Naive thymus-derived CD8-positive, alpha-beta T cell (primary cell): ENCODE results near the gene SYT13. TPM values are rescaled to one million over a fixed set of nuclear protein-coding genes. Genes with fewer than 3 reads are reported as not detected.

Source experiments
- ATAC-seq, 2 donors: fragments of 150-1000 bp; cut with Tn5 transposase in 1 of 2; sonication (Bioruptor Pico), chemical (Tn5 transposase) in 1 of 2; 1 replicate in 1 of 2; 2 replicates in 1 of 2; pipeline ENCODE4 v1.10.0; 2021; ENCODE audit warnings: mild to moderate bottlenecking in 2 of 2, moderate library complexity in 2 of 2
- POLR2A ChIA-PET: fragments of 350-600 bp; sonication (Branson Sonifier 250); formaldehyde crosslinking; loops from one replicate; lab custom pipeline; 2021; ENCODE audit warnings: antibody characterized with exemption; lab: Charles Lee
- DNase-seq, 10 donors: peaks; one replicate each; pipeline versions ENCODE4 v3.0.0 to v3.0.0-alpha.2; 2020 to 2022
- H3K27ac Mint-ChIP-seq, 10 donors: one replicate each; pipeline ENCODE4 v1.8.0; 2020 to 2022; ENCODE audit warnings: mild to moderate bottlenecking in 10 of 10, mixed read lengths in 10 of 10, moderate library complexity in 4 of 10, inconsistent platforms in 1 of 10
- H3K27me3 Mint-ChIP-seq, 5 donors: one replicate each; pipeline ENCODE4 v1.8.0; 2021 to 2022; ENCODE audit warnings: mixed read lengths in 5 of 5
- H3K36me3 Mint-ChIP-seq, 3 donors: one replicate each; pipeline ENCODE4 v1.8.0; 2020 to 2022; ENCODE audit warnings: mixed read lengths in 3 of 3, mild to moderate bottlenecking in 2 of 3, inconsistent platforms in 1 of 3
- H3K4me1 Mint-ChIP-seq, 4 donors: one replicate each; pipeline ENCODE4 v1.8.0; 2021 to 2022; ENCODE audit warnings: mixed read lengths in 4 of 4
- H3K4me3 Mint-ChIP-seq, 10 donors: one replicate each; pipeline ENCODE4 v1.8.0; 2020 to 2022; ENCODE audit warnings: mild to moderate bottlenecking in 10 of 10, mixed read lengths in 10 of 10, moderate library complexity in 6 of 10, inconsistent platforms in 1 of 10
- H3K9me3 Mint-ChIP-seq, 9 donors: one replicate each; pipeline ENCODE4 v1.8.0; 2020 to 2022; ENCODE audit warnings: mixed read lengths in 9 of 9, mild to moderate bottlenecking in 3 of 9, inconsistent platforms in 1 of 9, moderate library complexity in 1 of 9
- polyA plus RNA-seq, 3 donors: library from polyadenylated mRNA; unstranded; fragments of 300-500 nt; fragmentation: Illumina TruSeq; gene quantifications; one replicate each; pipeline ENCODE4 v1.2.3, GENCODE V29; 2021
- total RNA-seq, 8 experiments: library from RNA in 2 of 8; stranded (reverse) in 2 of 8; gene quantifications; one replicate each; pipeline ENCODE4 v1.2.3 and lab custom pipeline; 2021 to 2026

The SYT13 gene, protein sequence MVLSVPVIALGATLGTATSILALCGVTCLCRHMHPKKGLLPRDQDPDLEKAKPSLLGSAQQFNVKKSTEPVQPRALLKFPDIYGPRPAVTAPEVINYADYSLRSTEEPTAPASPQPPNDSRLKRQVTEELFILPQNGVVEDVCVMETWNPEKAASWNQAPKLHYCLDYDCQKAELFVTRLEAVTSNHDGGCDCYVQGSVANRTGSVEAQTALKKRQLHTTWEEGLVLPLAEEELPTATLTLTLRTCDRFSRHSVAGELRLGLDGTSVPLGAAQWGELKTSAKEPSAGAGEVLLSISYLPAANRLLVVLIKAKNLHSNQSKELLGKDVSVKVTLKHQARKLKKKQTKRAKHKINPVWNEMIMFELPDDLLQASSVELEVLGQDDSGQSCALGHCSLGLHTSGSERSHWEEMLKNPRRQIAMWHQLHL
- total RNA-seq (not detected), polyA plus RNA-seq (not detected), total RNA-seq (lab: John Stamatoyannopoulos, UW) (0 reads per million in 6 experiments)

DNA sequence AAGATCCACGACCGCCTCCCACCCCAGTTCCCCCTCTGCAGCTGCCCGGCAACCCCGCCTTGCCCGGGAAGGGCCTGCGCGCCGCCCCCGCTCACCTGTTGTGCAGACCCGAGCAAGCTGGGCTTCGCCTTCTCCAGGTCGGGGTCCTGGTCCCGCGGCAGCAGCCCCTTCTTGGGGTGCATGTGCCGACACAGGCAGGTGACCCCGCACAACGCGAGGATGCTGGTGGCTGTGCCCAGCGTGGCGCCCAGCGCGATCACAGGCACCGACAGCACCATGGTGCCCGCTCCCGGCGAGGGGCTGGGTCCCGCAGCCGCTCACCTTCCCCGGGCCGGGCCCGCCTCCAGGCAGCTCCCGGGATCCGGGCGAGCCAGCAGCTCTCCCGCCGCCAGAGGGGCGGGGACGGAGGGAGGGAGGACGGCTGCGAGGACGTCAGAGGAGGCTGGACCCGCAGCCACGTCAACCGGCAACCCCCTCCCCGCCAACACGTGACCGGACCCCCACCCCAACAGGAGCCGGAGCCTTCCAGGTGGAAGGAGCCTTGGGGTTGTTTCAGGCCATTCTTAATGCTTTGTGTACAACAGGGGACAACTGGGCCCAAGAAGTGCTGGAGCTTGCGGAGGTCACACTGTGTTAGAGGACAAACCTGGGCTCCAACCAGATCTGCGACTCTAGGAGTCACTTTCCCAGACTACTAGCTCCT is at the start of gene SYT13:
TSS of gene SYT13 (minus strand) at position 412 of the 703 bp plus-strand sequence. CDS start at position 278, 134 bp downstream.
- H3K27me3 Mint-ChIP-seq, result peaks cover 49 to 91% (median 67%) of the 10 kb centered on the region in 5 donors
- no peak within 1 kb of the TSS for H3K27ac Mint-ChIP-seq
- ATAC-seq (no peak), DNase-seq (peak in 1 of 10 donors; percentile 9)
- POLR2A ChIA-PET, result no interaction called here
- no peaks in the 10 kb centered on the region for H3K4me1 Mint-ChIP-seq
- H3K36me3 Mint-ChIP-seq, result no peaks in the 10 kb centered on the region
- H3K4me3 Mint-ChIP-seq, result peak within 1 kb of the TSS in 1 of 10 donors; percentile 48
- H3K9me3 Mint-ChIP-seq, result no peaks in the 10 kb centered on the region

DNA sequence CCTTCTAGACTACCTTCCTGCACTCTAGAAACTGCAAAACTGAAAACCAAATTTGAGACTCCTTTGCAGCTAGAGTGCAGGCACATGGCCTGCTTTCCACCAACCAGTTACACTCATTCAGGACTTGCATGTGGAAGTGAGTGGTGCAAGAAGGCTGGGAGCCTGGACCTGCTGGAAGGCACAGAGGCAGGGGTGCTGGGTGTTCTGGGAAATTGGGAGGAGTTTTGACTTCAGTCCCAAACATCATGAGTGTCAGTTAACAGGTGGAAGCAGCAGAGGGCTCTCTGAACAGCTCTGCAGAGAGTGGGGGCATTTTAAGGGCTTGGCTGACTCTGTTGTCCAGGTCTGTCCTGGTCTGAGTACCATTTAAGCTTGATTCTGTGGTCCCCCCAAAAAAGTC is 49.3 kb upstream of the SYT13 start:
- Mint-ChIP-seq H3K27me3 (peaks cover 7 to 31% (median 13%) of the 10 kb centered on the region in 5 donors), H3K4me1 (peaks cover 8 to 11% (median 8%) of the 10 kb centered on the region in 4 donors), H3K36me3 (no peaks in the 10 kb centered on the region), H3K4me3 (no peak overlapping the region), H3K9me3 (no peaks in the 10 kb centered on the region), H3K27ac (no peak overlapping the region)
- ATAC-seq (no peak), DNase-seq (no peak)
- POLR2A ChIA-PET, result no interaction called here

DNA sequence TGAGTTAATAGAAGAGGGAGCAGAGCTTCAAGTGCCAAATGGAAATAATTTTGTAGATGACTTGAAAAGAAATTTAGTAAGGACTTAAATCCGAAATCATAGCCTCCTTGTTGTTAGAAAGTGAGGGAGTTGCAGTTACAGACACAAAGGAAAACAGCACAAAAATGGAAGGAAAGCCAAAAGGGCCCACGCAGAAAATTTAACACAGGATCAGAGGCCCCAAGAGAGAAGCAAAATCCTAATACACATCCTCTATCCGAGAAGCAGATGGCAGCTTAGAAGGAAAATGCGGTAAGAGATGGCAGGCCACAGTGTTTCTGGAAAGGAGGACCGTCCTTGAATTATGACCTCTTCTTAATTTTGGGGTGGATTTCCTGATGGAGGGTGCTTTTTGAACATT is 48.7 kb upstream of the SYT13 start:
- H3K9me3 Mint-ChIP-seq, result no peaks in the 10 kb centered on the region
- peaks cover 3 to 5% (median 3%) of the 10 kb centered on the region in 4 donors for H3K4me1 Mint-ChIP-seq
- POLR2A ChIA-PET, result no interaction called here
- ATAC-seq, result no peak
- no peak overlapping the region for H3K27ac Mint-ChIP-seq
- DNase-seq, result no peak
- H3K27me3 Mint-ChIP-seq, result peaks cover 7 to 31% (median 13%) of the 10 kb centered on the region in 5 donors
- H3K36me3 Mint-ChIP-seq, result no peaks in the 10 kb centered on the region
- H3K4me3 Mint-ChIP-seq, result no peak overlapping the region

DNA sequence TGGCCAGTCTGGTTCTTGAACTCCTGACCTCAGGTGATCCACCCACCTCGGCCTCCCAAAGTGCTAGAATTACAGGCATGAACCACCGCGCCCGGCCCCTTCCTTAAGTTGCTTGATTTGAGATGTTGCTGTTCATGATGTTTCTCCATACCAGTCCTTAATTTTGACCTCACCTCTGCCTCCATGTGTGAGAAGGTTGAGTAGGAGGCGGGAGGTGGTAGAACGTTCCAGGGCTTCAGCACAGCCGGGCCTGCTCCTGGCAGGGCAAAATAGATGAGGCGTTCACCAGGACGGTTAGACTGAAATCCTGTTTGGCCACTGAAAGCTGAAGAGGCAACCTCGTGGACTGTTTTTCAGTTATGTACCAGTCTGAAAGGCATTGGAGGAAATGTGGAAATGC is 48.3 kb upstream of the SYT13 start:
- H3K27ac Mint-ChIP-seq, result no peak overlapping the region
- peaks cover 0 to 3% (median under 1%) of the 10 kb centered on the region in 4 donors for H3K4me1 Mint-ChIP-seq
- no peaks in the 10 kb centered on the region for H3K36me3 Mint-ChIP-seq
- H3K4me3 Mint-ChIP-seq, result no peak overlapping the region
- H3K27me3 Mint-ChIP-seq, result peaks cover 7 to 31% (median 14%) of the 10 kb centered on the region in 5 donors
- no peak for DNase-seq
- no peak for ATAC-seq
- no peaks in the 10 kb centered on the region for H3K9me3 Mint-ChIP-seq
- POLR2A ChIA-PET, result no interaction called here

DNA sequence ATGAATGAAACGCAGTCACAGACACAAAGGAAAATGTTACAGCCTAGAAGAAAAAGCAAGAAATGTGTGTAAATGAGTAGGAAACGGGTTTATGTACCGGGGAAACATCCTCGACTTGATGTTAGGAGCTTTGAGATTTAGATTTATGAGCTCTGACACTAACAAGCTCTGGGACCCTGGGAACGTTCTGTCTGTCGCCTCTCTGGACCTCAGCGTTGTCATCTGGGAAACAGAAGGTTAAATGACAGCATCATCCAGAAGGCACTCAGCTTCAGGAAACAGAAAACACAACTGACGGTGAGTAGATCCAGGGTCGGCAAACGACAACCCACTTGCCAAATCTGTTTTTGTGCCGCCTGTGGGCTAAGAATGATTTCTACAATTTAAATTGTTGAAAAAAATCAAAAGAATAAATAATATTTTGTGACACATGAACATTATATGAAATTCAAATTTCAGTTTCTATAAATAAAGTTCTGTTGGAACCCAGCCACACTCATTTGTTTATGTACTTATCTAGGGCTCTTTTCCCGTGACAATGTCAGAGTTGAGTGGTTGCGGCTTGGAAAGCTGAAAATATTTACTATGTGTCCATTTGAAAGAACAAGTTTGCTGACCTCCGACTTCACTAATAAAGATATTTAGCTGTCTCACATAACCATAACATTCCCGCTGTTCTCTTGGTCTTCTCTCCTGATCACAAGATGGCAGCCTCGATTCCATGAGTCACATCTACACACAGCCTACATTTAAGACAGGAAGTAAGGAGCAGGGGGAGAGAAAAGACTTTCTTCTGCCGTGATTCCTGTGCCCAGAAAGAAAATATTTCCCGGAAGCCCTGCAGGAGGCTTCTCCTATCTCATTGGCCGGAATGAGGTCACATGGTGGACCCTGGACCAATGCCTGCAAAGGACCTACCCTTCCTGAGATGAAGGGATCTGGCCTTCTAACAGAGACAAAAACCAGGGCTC is 47.1 kb upstream of the SYT13 start:
- ATAC-seq (no peak), DNase-seq (no peak)
- Mint-ChIP-seq H3K4me1 (peaks cover 0 to 3% (median 0%) of the 10 kb centered on the region in 4 donors), H3K9me3 (no peaks in the 10 kb centered on the region), H3K36me3 (no peaks in the 10 kb centered on the region), H3K27me3 (peaks cover 11 to 33% (median 15%) of the 10 kb centered on the region in 5 donors), H3K27ac (no peak overlapping the region), H3K4me3 (no peak overlapping the region)
- POLR2A ChIA-PET, result no interaction called here

DNA sequence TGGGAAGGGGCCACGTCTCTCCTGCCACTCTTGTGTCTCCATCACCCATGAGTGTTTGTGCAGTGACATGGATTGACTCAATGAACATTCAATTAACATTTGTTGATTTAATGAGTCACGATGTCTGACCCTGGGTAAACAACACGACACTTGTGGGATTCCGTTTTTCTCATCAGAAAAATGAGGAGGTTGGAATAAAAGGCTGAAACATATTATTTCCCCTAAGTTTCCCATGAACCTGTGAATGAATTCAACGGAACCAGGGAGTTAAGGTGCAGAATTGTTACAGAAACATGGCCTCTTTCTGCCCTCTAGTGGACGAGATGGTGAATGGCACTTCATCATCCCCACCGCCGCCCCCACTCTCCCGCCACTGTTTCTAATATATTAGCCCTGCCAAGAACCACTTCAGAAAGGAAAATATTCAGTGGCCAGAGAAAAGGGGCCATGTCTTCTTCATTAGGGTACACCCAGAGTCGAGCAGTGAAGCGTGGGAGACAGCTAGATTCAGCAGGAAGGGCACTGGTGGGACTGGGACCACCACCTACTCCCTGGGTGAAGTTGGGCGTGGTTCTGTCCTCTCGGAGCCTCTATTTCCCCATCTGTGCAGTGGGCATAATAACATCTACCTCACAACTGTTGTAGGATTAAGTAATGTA is 46.3 kb upstream of the SYT13 start:
- Mint-ChIP-seq H3K4me1 (peaks cover 0 to 3% (median 0%) of the 10 kb centered on the region in 4 donors), H3K4me3 (no peak overlapping the region), H3K9me3 (peaks cover 0 to under 1% (median 0%) of the 10 kb centered on the region in 9 donors), H3K36me3 (no peaks in the 10 kb centered on the region), H3K27me3 (peaks cover 10 to 36% (median 18%) of the 10 kb centered on the region in 5 donors), H3K27ac (peak overlapping the region in 1 of 10 donors; percentile 11)
- POLR2A ChIA-PET, result no interaction called here
- DNase-seq (peak in 9 of 10 donors; percentile 8 to 48 (median 26)), ATAC-seq (peak; percentile 42 to 64)

DNA sequence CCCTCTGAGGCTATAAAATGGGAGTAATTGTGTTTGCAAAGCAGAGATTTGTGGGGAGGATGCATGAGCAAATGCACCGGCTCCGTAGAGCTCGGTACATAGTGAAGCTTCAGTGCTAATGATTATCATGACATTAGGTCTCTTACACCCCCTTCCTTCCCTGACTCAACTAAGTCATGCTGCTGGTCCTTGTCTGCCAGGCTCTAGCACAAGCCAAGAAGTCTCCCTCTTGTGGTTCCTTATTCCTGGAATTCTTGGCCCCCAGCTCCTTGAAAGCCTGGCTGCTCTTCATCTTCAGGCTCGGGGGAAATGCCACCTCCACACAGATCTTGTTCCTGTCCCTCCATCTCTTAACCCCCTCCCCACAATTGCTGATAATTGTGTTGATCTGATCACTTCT is 45.7 kb upstream of the SYT13 start:
- POLR2A ChIA-PET, result no interaction called here
- H3K4me1 Mint-ChIP-seq, result peaks cover 0 to 3% (median 0%) of the 10 kb centered on the region in 4 donors
- H3K36me3 Mint-ChIP-seq, result peaks cover 0 to 1% (median 0%) of the 10 kb centered on the region in 3 donors
- H3K27ac Mint-ChIP-seq, result peak overlapping the region in 1 of 10 donors; percentile 24
- DNase-seq (no peak), ATAC-seq (no peak)
- H3K4me3 Mint-ChIP-seq, result no peak overlapping the region
- H3K9me3 Mint-ChIP-seq, result peaks cover 0 to 6% (median 0%) of the 10 kb centered on the region in 9 donors
- peaks cover 13 to 36% (median 20%) of the 10 kb centered on the region in 5 donors for H3K27me3 Mint-ChIP-seq

DNA sequence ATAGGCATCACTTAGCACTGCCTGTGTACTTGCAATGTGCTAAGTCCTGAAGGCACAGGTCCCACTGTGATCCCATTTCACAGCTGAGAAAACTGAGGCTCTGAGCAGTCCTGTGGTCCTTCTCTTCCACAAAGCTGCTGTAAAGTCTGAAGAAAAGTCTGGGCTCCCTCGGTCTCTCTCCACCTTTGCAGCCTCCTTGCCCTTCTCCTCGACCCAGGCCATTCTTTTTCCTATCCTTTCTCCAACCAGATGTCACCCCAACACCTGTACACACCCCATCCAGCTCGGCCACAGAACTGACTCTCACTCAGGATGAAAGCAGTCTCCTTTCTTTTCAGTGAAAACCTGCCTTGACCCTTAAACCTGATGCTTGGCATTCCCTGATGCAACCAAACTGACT is 42.6 kb upstream of the SYT13 start:
- Mint-ChIP-seq H3K4me3 (no peak overlapping the region), H3K27ac (no peak overlapping the region), H3K27me3 (peaks cover 16 to 32% (median 19%) of the 10 kb centered on the region in 5 donors)

DNA sequence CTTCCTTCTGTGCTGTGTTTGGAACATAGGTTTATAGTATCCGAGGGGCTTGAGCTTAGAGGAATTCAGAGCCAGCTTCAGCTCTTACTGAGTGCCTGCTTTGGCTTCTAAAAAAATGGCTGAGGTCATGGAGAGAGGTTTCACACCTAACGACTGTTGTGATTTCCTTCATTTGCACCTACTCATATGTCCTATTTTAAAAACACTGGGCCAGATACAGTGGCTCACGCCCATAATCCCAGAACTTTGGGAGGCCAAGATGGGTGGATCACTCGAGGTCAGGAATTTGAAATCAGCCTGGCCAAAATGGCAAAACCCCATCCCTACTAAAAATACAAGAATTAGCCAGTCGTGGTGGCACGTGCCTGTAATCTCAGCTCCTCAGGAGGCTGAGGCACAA is 38.3 kb upstream of the SYT13 start:
- no peak overlapping the region for H3K27ac Mint-ChIP-seq
- H3K4me3 Mint-ChIP-seq, result no peak overlapping the region
- DNase-seq (no peak), ATAC-seq (no peak)
- H3K36me3 Mint-ChIP-seq, result peaks cover 0 to 4% (median 0%) of the 10 kb centered on the region in 3 donors
- no peaks in the 10 kb centered on the region for H3K4me1 Mint-ChIP-seq
- H3K27me3 Mint-ChIP-seq, result peaks cover 13 to 38% (median 30%) of the 10 kb centered on the region in 5 donors
- H3K9me3 Mint-ChIP-seq, result peaks cover 0 to 8% (median 0%) of the 10 kb centered on the region in 9 donors
- POLR2A ChIA-PET, result no interaction called here

More for the DNA sequence above, 42.6 kb upstream of the SYT13 start:
- POLR2A ChIA-PET, result no interaction called here
- peaks cover 0 to 4% (median 0%) of the 10 kb centered on the region in 3 donors for H3K36me3 Mint-ChIP-seq
- ATAC-seq (no peak), DNase-seq (no peak)
- H3K9me3 Mint-ChIP-seq, result peaks cover 0 to 8% (median 0%) of the 10 kb centered on the region in 9 donors
- peaks cover 0 to 3% (median 0%) of the 10 kb centered on the region in 4 donors for H3K4me1 Mint-ChIP-seq

DNA sequence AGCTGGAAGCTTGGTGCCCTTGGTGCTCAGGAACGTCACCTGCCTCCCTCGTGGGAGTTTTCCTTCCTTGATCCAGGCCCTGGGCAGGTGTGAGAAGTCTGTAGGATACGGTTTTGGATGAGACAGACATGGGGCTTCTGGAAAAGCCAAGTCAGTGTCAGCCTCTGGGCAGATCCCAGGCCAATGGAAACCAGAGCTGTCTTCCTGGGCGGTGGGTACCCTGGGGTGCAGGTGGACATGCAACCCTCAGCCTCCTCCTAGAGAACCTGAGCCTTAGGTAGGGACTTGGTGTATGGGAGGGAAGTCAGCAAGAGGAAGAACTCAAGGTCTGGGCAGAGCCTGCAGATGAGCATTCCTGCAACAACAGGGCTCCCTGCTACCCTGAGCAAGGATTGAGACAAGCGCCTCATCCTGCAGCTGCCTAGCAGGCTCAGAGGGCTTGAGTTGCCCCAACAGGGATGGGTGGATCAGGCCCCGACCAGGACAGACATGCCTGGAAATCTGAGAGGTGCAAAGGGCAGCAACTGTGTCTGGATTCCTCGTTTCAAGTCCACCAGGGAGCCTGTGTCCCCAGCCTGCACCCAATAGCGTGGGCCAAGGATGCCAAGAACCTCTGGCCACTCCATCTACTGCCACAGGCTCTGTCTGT is 37.6 kb upstream of the SYT13 start:
- H3K4me1 Mint-ChIP-seq, result no peaks in the 10 kb centered on the region
- no peak overlapping the region for H3K4me3 Mint-ChIP-seq
- peaks cover 11 to 37% (median 32%) of the 10 kb centered on the region in 5 donors for H3K27me3 Mint-ChIP-seq
- H3K27ac Mint-ChIP-seq, result no peak overlapping the region
- POLR2A ChIA-PET, result no interaction called here
- ATAC-seq (no peak), DNase-seq (no peak)
- peaks cover 0 to 4% (median 0%) of the 10 kb centered on the region in 3 donors for H3K36me3 Mint-ChIP-seq
- H3K9me3 Mint-ChIP-seq, result peaks cover 0 to 8% (median 0%) of the 10 kb centered on the region in 9 donors

DNA sequence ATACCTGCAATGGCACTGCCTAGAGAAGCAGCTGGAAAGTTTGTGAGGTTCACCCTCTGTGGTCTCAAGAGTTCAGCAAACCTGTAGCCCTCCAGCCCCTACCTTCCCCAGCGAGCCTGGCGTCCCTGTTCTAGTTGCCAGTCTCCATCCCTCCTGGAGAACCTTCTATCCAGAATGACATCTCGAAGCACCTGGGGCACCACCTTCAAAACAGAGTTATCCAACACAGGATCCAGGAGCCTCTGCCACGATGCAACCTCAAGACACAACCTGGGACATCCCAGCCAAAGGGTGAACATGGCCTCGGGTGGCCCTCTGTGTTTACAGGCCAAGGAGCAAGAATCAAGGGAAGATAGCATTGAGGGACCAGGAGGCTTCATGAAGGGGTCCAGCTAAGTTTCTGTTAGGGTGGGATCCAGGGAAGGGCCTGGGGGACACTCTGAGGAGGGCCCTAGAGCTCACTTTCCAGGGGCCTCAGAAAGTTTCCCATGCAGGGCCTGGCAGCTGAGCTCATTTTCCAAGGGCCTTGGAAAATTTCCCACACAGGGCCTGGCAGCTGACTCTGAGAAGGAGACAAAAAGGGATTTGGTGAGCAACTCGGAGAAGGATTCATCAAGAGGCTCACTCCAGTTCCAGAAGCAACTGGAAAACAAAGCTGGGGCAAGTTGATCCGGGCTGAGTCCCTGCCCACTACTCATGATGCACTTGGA is 36.9 kb upstream of the SYT13 start:
- Mint-ChIP-seq H3K9me3 (peaks cover 0 to 8% (median 0%) of the 10 kb centered on the region in 9 donors), H3K36me3 (peaks cover 0 to 4% (median 0%) of the 10 kb centered on the region in 3 donors), H3K4me1 (no peaks in the 10 kb centered on the region), H3K27ac (no peak overlapping the region), H3K27me3 (peaks cover 14 to 38% (median 33%) of the 10 kb centered on the region in 5 donors), H3K4me3 (no peak overlapping the region)
- POLR2A ChIA-PET, result no interaction called here
- DNase-seq, result no peak
- no peak for ATAC-seq
